K562 (cell line): ENCODE measurements around the gene ECD. TPM values are rescaled to one million over a fixed set of nuclear protein-coding genes. Genes with fewer than 3 reads are reported as not detected.

Experiments
- ARNT ChIP-seq, 2 experiments: fragments of 450-650 bp; IDR thresholded peaks; 2 replicates each; pipeline ENCODE4 v1.6.1; 2016; ENCODE audit warnings: mild to moderate bottlenecking in 1 of 2
- ETV1 ChIP-seq: fragments of 450-650 bp; conservative IDR thresholded peaks from 2 replicates; pipeline ENCODE4 v1.6.1; 2016; ENCODE audit warnings: missing genetic modification characterization, control low read depth, low read depth, missing compliant biosample characterization
- FOXM1 ChIP-seq, 2 experiments: fragments of 450-650 bp in 1 of 2; sonication (generic) in 1 of 2; formaldehyde crosslinking in 1 of 2; IDR thresholded peaks; 2 replicates each; pipeline versions ENCODE4 v1.6.1 to v1.9.0; 2017 to 2022; ENCODE audit warnings: low read depth in 2 of 2, mild to moderate bottlenecking in 2 of 2, missing genetic modification reagents in 1 of 2, moderate library complexity in 1 of 2
- HCFC1 ChIP-seq: IDR thresholded peaks from 2 replicates; pipeline ENCODE4 v1.6.1; 2012; ENCODE audit warnings: low read depth, low read length, improper control_type of control experiment
- HDAC1 ChIP-seq, 2 experiments: fragments of 450-650 bp; IDR thresholded peaks; 2 replicates each; pipeline ENCODE4 v1.6.1; 2016 to 2017; ENCODE audit warnings: inconsistent platforms in 1 of 2, mild to moderate bottlenecking in 1 of 2, moderate library complexity in 1 of 2
- HDAC3 ChIP-seq: fragments of 450-650 bp; IDR thresholded peaks from 2 replicates; pipeline ENCODE4 v1.6.1; 2018; ENCODE audit warnings: borderline replicate concordance, mild to moderate bottlenecking, moderate library complexity; ENCODE audit not compliant: partially characterized antibody
- HLTF ChIP-seq: fragments of 450-650 bp; IDR thresholded peaks from 2 replicates; pipeline ENCODE4 v1.6.1; 2016
- MBD2 ChIP-seq: sonication (generic); IDR thresholded peaks from 2 replicates; pipeline ENCODE4 v1.6.1; 2016; ENCODE audit warnings: low read depth, borderline replicate concordance
- NCOA6 ChIP-seq: fragments of 450-650 bp; IDR thresholded peaks from 2 replicates; pipeline ENCODE4 v1.6.1; 2017; ENCODE audit warnings: mild to moderate bottlenecking
- NR2C1 ChIP-seq, 2 experiments: fragments of 450-650 bp; IDR thresholded peaks; 2 replicates each; pipeline ENCODE4 v1.6.1; 2017; ENCODE audit warnings: mild to moderate bottlenecking in 2 of 2, antibody characterized with exemption in 1 of 2, inconsistent platforms in 1 of 2, missing compliant biosample characterization in 1 of 2, missing genetic modification characterization in 1 of 2
- RCOR1 ChIP-seq, 2 experiments: IDR thresholded peaks; 2 replicates each; pipeline ENCODE4 v1.6.1; 2012; ENCODE audit warnings: low read depth in 2 of 2, low read length in 2 of 2, borderline replicate concordance in 1 of 2, improper control_type of control experiment in 1 of 2
- RNF2 ChIP-seq: sonication (generic); IDR thresholded peaks from 2 replicates; pipeline ENCODE4 v1.6.1; 2016
- SIN3A ChIP-seq, 2 experiments: fragments of 150-350 bp in 1 of 2; IDR thresholded peaks; 2 replicates each; pipeline ENCODE4 v1.6.1; 2011 to 2016; ENCODE audit warnings: borderline replicate concordance in 2 of 2, low read depth in 2 of 2, low read length in 2 of 2, mild to moderate bottlenecking in 2 of 2, moderate library complexity in 2 of 2; ENCODE audit not compliant: control insufficient read depth in 1 of 2
- SRF ChIP-seq, 2 experiments: fragments of 250-450, 450-650 bp in 1 of 2; sonication (Bioruptor Pico) in 1 of 2; sonication (generic) in 1 of 2; formaldehyde crosslinking; IDR thresholded peaks; 2 replicates each; pipeline versions ENCODE4 v1.5.0 to v1.5.1; 2020 to 2022; ENCODE audit warnings: mild to moderate bottlenecking in 1 of 2, missing genetic modification reagents in 1 of 2
- TBP ChIP-seq: optimal IDR thresholded peaks from 2 replicates; pipeline ENCODE3; 2011; ENCODE audit warnings: low read depth, low read length, improper control_type of control experiment
- THRAP3 ChIP-seq: fragments of 450-650 bp; IDR thresholded peaks from 2 replicates; pipeline ENCODE4 v1.6.1; 2016; ENCODE audit warnings: mild to moderate bottlenecking, inconsistent platforms, borderline replicate concordance
- ZKSCAN8 ChIP-seq: fragments of 200-800 bp; sonication (Bioruptor generic); IDR thresholded peaks from 2 replicates; pipeline ENCODE4 v1.6.1; 2016; ENCODE audit warnings: missing genetic modification characterization, missing compliant biosample characterization
- ZNF316 ChIP-seq: fragments of 450-650 bp; IDR thresholded peaks from 2 replicates; pipeline ENCODE4 v1.6.1; 2016
- polyA plus RNA-seq, 8 experiments: library from polyadenylated mRNA; depleted of rRNA in 4 of 8; stranded (reverse) in 5 of 8; unstranded in 3 of 8; fragments of >200 nt; fragmentation: Nextera tagmentation in 2 of 8; fragmentation: Illumina TruSeq in 1 of 8; extraction: Ambion mirVana in 2 of 8; extraction: Trizol in 1 of 8; gene quantifications; 2 replicates each; pipeline versions ENCODE4 v1.2.1 to v1.2.3, GENCODE V29; 2011 to 2014; ENCODE audit warnings: inconsistent platforms in 1 of 8, missing spikeins in 1 of 8
- total RNA-seq, 7 experiments: library from RNA; depleted of rRNA in 6 of 7; stranded (reverse); fragments of >200 nt in 6 of 7; fragmentation: Illumina TruSeq in 2 of 7; extraction: Trizol in 2 of 7; gene quantifications; 2 replicates each; pipeline versions ENCODE4 v1.2.1 to v1.2.3, GENCODE V29; 2011 to 2021; ENCODE audit warnings: low replicate concordance in 1 of 7
- TF ChIP-seq, protein P1 (sequence below): fragments of 450-650 bp; formaldehyde crosslinking; conservative IDR thresholded peaks from 2 replicates; pipeline ENCODE4 v1.4.0; 2022; ENCODE audit warnings: mild to moderate bottlenecking, missing genetic modification characterization
- TF ChIP-seq, protein P2 (sequence below): fragments of 250-450 bp; sonication (Bioruptor Pico); IDR thresholded peaks from 2 replicates; pipeline ENCODE4 v1.5.1; 2021; ENCODE audit warnings: mild to moderate bottlenecking
- TF ChIP-seq, protein P3 (sequence below): IDR thresholded peaks from 2 replicates; pipeline ENCODE4 v1.6.1; 2016; ENCODE audit warnings: missing genetic modification characterization, missing compliant biosample characterization
- TF ChIP-seq, protein P4 (sequence below): fragments of 200-800 bp; sonication (Bioruptor generic); IDR thresholded peaks from 2 replicates; pipeline ENCODE4 v1.6.1; 2017; ENCODE audit warnings: missing genetic modification characterization, missing compliant biosample characterization

The ECD gene
- total and polyA plus RNA-seq, 9 of the 15 experiments (the other 6 are each of a cell fraction or from before 2014, with no cell fraction given), result 33.5 to 79.9 (median 53.2) TPM

DNA sequence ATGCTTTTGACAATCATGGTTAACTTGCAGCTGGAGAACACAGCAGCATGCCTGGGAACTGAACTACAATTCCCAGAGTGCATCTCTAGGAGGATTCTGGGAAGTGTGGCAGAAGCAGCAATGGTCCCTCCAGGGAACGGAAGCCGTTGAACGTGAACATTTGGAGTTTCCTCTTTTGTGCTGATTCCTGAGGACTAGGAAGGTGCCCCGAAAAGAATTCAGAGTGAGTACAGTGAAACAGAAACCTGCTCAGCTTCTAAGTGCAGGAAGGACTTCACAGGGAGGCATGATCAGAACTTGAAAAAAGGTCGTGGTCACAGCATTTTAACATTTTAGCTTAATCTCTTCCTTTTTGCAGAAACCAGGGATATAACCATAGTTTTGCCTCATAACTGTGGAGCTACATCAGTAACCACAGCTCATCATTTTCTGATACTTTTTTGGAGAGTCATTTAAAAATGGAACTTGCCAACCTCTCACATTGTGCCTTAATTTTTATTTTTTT lies 57.4 kb downstream of the ECD start, which contains the start of gene NUDT13 (continued):
- TF ChIP-seq, protein P1, sequence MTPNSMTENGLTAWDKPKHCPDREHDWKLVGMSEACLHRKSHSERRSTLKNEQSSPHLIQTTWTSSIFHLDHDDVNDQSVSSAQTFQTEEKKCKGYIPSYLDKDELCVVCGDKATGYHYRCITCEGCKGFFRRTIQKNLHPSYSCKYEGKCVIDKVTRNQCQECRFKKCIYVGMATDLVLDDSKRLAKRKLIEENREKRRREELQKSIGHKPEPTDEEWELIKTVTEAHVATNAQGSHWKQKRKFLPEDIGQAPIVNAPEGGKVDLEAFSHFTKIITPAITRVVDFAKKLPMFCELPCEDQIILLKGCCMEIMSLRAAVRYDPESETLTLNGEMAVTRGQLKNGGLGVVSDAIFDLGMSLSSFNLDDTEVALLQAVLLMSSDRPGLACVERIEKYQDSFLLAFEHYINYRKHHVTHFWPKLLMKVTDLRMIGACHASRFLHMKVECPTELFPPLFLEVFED (CRISPR knock-in tag), result 0 out of 2 replicates have a peak, but pooled peaks have one; percentile 23
- peak; percentile 56; the same call in 1 of the 2 replicates for TF ChIP-seq RNF2
- peak; percentile 75 for TF ChIP-seq NR2C1 (IDR thresholded peaks at IDR 0.05)
- TF ChIP-seq NR2C1 (tag; IDR thresholded peaks at IDR 0.05), result peak; percentile 92
- peak; percentile 100 for TF ChIP-seq HCFC1
- peak; percentile 36 to 39; a peak in 1 of 4 replicates for TF ChIP-seq SIN3A (IDR thresholded peaks at IDR 0.05; ENCODE audit: borderline replicate concordance in 2 of 2, control insufficient read depth in 1 of 2, low read depth in 2 of 2, low read length in 2 of 2)
- TF ChIP-seq ZNF316, result 0 out of 2 replicates have a peak, but pooled peaks have one; percentile 34
- peak; percentile 62; the same call in 1 of the 2 replicates for TF ChIP-seq THRAP3
- TF ChIP-seq HDAC3, result peak; percentile 79
- peak in 1 of 2 experiments; percentile 63; a peak in 1 of 4 replicates for TF ChIP-seq SRF (CRISPR knock-in tag; IDR thresholded peaks at IDR 0.05)
- TF ChIP-seq, protein P2, sequence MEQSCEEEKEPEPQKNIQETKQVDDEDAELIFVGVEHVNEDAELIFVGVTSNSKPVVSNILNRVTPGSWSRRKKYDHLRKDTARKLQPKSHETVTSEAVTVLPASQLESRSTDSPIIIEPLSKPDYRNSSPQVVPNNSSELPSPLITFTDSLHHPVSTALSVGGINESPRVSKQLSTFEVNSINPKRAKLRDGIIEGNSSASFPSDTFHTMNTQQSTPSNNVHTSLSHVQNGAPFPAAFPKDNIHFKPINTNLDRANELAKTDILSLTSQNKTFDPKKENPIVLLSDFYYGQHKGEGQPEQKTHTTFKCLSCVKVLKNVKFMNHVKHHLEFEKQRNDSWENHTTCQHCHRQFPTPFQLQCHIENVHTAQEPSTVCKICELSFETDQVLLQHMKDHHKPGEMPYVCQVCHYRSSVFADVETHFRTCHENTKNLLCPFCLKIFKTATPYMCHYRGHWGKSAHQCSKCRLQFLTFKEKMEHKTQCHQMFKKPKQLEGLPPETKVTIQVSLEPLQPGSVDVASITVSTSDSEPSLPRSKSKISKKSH (CRISPR knock-in tag), result no peak
- TF ChIP-seq, protein P3, sequence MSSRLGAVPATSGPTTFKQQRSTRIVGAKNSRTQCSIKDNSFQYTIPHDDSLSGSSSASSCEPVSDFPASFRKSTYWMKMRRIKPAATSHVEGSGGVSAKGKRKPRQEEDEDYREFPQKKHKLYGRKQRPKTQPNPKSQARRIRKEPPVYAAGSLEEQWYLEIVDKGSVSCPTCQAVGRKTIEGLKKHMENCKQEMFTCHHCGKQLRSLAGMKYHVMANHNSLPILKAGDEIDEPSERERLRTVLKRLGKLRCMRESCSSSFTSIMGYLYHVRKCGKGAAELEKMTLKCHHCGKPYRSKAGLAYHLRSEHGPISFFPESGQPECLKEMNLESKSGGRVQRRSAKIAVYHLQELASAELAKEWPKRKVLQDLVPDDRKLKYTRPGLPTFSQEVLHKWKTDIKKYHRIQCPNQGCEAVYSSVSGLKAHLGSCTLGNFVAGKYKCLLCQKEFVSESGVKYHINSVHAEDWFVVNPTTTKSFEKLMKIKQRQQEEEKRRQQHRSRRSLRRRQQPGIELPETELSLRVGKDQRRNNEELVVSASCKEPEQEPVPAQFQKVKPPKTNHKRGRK, result peak; percentile 66; the same call in 1 of the 2 replicates
- peak in 1 of 2 experiments; percentile 40; a peak in 1 of 4 replicates for TF ChIP-seq RCOR1 (IDR thresholded peaks at IDR 0.05; ENCODE audit: borderline replicate concordance in 1 of 2, low read depth in 2 of 2, low read length in 2 of 2)
- peak; percentile 63 to 90; a peak in 3 of 4 replicates for TF ChIP-seq ARNT (IDR thresholded peaks at IDR 0.05)
- TF ChIP-seq FOXM1 (IDR thresholded peaks at IDR 0.05; ENCODE audit: low read depth), result no peak
- no peak for TF ChIP-seq FOXM1 (CRISPR knock-in tag; IDR thresholded peaks at IDR 0.05; ENCODE audit: low read depth)
- TF ChIP-seq, protein P4, sequence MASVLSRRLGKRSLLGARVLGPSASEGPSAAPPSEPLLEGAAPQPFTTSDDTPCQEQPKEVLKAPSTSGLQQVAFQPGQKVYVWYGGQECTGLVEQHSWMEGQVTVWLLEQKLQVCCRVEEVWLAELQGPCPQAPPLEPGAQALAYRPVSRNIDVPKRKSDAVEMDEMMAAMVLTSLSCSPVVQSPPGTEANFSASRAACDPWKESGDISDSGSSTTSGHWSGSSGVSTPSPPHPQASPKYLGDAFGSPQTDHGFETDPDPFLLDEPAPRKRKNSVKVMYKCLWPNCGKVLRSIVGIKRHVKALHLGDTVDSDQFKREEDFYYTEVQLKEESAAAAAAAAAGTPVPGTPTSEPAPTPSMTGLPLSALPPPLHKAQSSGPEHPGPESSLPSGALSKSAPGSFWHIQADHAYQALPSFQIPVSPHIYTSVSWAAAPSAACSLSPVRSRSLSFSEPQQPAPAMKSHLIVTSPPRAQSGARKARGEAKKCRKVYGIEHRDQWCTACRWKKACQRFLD (CRISPR knock-in tag), result peak; percentile 93
- peak; percentile 74 for TF ChIP-seq ETV1 (tag)
- peak in 1 of 2 experiments; percentile 20; a peak in 1 of 4 replicates for TF ChIP-seq HDAC1 (IDR thresholded peaks at IDR 0.05)
- TF ChIP-seq HLTF, result no peak
- peak; percentile 96 for TF ChIP-seq MBD2
- TF ChIP-seq TBP, result peak; percentile 86
- peak; percentile 51; the same call in 1 of the 2 replicates for TF ChIP-seq NCOA6
- TF ChIP-seq ZKSCAN8 (CRISPR knock-in tag), result peak; percentile 82
